DOHH2 (cell line): ENCODE results near the gene AJUBA.

Experiments used
- EZH2phosphoT487 ChIP-seq: fragments of 200-600 bp; sonication (generic); IDR thresholded peaks from 2 replicates; pipeline ENCODE4 v1.6.1; 2017; ENCODE audit warnings: borderline replicate concordance, mild to moderate bottlenecking, antibody characterized with exemption, low read length, moderate library complexity, mixed read lengths
- TF ChIP-seq, protein P1 (sequence below): fragments of 200-600 bp; sonication (generic); IDR thresholded peaks from one replicate; pipeline ENCODE4 v1.5.1; 2014; ENCODE audit warnings: antibody characterized with exemption, mild to moderate bottlenecking, low read depth, low read length; ENCODE audit not compliant: poor library complexity, severe bottlenecking

- no peak for TF ChIP-seq EZH2phosphoT487
- TF ChIP-seq, protein P1, sequence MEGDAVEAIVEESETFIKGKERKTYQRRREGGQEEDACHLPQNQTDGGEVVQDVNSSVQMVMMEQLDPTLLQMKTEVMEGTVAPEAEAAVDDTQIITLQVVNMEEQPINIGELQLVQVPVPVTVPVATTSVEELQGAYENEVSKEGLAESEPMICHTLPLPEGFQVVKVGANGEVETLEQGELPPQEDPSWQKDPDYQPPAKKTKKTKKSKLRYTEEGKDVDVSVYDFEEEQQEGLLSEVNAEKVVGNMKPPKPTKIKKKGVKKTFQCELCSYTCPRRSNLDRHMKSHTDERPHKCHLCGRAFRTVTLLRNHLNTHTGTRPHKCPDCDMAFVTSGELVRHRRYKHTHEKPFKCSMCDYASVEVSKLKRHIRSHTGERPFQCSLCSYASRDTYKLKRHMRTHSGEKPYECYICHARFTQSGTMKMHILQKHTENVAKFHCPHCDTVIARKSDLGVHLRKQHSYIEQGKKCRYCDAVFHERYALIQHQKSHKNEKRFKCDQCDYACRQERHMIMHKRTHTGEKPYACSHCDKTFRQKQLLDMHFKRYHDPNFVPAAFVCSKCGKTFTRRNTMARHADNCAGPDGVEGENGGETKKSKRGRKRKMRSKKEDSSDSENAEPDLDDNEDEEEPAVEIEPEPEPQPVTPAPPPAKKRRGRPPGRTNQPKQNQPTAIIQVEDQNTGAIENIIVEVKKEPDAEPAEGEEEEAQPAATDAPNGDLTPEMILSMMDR: no peak
These were observed at the start of gene AJUBA for GRCh38 chr14:22982477-22983245.
